SIG-M5 (cell line): Measurements from ENCODE around the gene C1orf226.
"Not testable (repeated sequence)": the region's sequence is repeated elsewhere in the genome, so short reads cannot be mapped to it uniquely, and the experiment has no call there.

Experiments
- DNase-seq: peaks from one replicate; lab custom pipeline; 2025; lab: John Stamatoyannopoulos, UW

C1orf226 gene, protein sequence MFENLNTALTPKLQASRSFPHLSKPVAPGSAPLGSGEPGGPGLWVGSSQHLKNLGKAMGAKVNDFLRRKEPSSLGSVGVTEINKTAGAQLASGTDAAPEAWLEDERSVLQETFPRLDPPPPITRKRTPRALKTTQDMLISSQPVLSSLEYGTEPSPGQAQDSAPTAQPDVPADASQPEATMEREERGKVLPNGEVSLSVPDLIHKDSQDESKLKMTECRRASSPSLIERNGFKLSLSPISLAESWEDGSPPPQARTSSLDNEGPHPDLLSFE

DNA sequence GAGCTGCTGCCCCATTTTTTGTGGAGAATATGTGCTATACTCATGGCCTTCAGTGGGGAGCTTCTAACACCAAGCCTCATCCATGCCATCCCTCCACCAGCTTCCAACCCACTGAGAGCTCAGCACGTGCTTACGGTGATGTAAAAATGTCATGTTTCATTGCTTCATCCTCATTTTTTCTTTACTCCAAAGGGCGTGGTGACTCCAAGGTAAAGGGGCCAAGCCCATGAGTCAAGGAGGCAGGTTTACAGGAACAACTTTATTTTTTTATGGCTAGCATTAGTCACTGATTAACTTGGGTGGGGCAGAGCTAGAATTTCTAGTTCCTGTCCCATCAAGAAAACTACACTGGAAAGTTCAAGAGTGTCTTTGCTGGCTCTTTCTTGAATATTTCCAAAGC lies at the start of gene C1orf226:
C1orf226 (plus strand) TSS at position 346 of the 400 bp plus-strand sequence. CDS start 174 bp downstream, outside the sequence.
- no peak for DNase-seq

DNA sequence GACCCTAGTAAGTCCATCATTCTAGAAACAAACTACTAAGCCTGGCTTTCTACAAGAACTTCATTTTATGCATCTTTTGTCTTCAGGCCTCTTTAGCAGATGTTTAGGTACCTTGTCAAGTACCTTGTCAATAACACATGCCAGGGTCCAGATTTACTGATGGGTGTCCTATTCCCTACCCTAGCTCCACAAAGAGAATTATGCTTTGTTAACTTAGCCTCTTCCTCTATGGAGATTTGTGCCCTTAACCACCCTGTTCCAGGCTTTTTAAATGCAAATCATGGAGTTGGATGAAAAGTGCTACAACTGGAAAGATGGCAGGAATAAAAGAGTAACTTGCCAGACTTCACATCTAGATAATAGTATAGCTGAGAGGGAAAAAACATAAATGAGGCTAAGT lies 47.5 kb upstream of the C1orf226 start:
- DNase-seq: no peak

DNA sequence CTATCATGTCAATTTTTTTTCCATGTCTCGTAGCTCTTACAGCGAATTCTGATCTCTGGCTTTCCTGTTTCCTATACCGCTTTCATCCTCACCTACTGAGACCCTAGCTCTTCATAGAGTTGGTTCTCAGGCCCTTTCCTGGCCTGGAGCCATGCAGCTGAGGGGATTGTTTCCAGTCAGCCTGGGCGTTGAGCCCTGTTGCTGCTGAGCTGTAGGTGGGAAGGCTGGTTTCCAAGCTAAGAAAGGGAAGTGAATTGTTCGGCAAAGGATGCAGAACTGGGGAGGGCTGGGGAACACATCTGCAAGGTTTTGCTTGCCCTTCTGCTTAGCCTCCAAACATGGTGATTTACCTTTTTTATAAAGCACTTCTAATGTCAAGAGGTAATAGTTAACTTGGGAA lies 46.4 kb upstream of the C1orf226 start:
- DNase-seq: no peak

DNA sequence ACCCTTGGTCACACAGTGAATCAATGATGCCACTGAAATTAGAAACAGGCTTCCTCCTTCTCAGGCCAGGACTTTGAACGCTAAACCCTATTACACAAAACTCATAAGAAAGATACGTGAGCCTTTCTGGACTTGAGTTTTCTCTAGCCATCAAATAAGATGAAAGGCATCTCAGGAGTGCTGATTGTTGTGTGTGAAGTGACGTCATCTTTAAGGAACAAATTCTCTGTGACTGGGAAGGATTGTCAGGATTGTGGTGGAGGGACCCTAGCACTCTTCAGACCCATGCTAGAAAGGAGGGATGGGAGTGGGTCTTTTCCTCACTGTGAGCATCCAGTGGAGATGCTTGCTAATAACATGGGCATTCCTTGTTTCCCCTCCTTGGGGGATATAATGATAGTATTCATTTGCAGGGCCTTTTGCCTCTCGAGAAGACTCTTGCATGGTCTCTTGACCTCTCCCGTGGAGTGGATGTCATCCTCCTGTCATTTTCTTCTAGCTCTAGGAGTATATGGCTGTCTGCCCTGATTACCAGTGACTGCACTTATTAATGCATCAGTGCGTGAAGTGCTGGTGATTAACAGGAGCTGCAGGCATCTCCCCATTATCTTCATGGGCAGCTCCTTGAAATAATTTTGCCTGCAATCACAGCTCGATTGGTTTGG lies 44.8 kb upstream of the C1orf226 start:
- no peak for DNase-seq

DNA sequence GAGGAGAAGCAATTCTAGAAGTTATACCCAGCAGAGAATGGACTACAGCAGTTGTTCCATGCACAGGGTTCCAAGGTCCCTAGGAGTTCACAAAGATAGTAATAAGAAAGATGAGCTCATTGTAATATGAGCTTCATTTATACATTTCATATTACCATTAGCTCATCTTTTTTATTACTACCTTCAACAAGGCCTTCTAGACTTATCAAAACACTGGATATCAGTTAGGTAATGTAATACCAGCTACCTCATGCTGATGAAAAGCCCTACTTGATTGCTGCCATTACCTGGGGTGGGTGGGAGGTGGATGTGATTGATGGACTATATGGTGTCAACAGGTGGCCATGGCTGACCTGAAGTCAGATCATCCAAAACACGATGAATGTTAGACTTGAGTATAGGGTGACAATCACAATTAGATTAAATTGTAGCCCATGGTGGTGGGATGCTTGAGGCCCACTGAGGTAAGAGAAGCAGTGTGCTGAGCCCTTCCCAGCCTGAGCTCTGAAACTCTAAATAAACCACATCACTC lies 39.0 kb upstream of the C1orf226 start:
- no peak for DNase-seq

DNA sequence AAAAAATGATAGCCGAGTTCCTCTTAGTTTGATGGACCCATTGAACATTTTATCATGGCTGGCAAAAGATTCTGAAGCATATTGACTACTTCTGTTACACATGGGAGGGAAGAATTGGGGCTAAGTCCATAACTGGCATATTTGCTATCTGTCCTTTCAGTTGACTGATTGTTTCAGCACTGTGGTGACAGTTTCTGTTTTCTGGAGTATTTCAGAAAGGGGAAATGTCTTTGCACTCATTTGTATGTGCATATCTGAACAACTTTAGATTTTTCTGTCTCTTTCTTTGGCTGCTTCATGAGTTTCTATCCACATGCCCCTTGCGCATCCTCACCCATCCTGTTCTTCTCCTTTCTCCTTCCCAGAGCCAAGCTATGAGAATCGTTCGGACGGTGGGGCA lies 38.1 kb upstream of the C1orf226 start:
- DNase-seq: no peak

DNA sequence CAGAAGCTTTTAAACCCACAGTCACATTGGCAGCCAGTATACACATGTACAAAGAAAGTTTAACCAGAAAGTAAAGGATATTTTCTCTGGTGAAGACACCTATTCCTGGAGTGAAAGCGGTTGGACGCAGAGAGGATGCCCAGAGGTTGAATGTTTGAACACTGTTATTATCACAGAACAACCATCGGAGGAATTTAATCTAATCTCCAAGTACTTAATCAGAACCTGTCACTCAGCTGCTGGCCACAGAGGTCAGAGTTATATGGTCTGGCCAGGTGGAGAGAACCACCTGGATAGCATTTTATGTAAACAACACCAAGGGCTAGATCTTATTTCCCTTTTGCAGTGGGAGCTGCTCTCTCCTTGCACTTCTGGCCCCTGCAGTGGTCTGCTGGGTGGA lies 34.2 kb upstream of the C1orf226 start:
- no peak for DNase-seq

DNA sequence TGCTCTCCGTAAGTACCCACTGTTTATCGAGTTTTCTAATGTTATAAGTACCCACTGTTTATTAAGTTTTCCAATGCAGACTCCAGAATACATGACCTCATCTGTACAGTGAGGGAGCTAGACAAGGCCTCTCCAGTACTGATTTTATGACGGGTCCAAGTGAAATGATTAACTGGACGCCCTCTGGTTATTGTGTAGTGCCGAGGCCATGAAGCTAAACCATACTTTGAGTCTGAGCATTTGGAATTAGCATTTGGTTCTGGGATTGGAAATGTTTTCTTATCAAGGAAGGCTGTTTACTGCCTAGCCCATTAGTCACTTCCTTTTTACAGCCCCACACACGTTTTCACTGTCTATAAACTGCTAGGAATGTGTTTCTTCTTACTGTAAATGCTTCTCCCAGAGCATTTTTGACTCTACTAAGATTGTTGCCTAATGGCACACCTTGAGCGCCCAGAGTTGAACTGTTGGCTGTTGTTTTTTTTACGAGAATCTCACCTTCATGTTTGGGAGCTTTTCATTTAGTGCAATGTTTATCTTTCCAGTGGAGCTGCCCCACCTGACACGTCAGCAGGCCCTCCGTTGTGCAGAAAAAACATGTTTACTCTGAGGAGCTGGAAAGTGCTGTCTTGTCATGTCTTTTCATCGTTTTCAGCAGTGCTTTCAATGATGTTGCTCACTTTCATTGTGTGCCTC lies 31.7 kb upstream of the C1orf226 start:
- DNase-seq: no peak

DNA sequence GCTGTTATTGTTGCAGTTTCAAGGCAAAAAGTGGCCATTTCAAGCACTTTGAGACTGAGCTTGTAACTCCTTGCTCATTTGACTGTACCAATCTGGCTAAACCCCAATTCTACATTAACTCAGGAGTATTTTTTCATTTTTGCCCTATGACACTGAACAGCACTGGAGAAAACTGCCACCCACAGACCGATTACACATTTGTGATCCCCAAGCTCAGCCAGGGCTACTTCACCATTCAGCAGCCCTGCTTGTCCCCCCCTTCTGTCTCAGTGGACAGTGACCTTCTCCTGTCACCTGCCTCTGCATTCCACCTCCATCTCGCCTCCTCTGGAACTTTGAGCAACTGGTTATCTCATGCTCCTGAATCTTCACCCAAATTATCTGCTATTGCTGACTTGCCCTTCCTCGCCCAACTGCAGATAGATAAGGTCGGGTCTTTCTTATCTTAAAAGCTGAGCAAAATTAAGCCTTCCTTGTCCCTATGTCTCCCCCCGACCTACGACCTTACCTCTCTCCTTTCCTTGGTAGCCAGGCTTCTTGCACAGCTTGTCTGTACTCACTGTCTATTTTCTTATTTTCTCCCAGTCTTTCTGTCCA lies 30.2 kb upstream of the C1orf226 start:
- DNase-seq: no peak

DNA sequence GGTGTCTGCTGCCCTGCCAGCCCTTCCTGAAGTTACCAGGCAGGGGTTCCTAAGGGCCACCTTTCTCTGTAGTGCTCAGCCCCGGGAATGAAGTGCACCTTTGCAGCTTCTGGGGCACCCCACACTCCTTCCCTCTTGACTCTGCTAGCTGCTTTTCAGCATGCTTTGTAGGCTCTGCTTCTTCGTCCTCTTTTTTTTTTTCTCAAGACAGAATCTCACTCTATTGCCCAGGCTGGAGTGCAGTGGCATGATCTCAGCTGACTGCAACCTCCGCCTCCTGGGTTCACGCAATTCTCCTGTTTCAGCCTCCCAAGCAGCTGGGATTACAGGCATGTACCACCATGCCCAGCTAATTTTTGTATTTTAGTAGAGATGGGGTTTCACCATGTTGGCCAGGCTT lies 29.7 kb upstream of the C1orf226 start:
- DNase-seq: not testable (repeated sequence)

DNA sequence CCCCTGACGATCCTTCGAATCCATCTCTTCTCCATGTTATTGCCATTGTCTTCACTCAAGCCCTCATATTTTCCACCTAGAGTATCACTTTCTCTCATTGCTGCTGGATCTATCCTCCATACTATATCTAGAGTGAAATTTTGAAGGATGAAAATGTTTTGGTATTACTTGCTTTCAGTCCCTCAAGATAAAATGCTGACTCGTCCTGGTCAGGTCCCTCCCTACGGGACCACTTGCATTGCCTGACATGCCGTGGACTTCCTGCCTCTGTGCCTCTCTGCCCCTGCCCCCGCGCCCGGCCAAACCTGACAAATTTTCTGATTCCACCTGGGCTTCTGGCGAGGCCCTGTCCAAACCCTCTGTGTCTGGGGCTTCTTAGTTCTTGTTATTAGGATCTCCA lies 28.4 kb upstream of the C1orf226 start:
- no peak for DNase-seq

DNA sequence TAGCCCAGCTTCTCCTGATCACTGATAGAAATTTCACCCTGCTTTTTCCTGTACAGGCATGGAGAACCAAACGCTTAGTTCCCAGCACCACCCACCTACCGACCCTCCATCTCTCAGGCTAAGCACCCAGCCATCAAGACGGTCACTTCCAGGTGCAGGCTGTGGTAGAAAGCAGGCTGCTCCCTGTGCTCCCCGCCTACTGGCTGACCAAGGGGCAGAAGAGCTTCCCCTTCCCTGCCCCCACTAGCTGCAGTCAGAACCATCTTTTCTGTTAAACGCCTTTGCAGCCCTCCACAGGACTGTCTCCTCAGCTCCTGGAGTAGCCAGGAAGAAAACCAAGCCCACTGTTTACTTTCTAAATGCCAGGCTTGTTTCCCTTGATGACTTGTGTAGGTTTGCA lies 27.8 kb upstream of the C1orf226 start:
- no peak for DNase-seq

DNA sequence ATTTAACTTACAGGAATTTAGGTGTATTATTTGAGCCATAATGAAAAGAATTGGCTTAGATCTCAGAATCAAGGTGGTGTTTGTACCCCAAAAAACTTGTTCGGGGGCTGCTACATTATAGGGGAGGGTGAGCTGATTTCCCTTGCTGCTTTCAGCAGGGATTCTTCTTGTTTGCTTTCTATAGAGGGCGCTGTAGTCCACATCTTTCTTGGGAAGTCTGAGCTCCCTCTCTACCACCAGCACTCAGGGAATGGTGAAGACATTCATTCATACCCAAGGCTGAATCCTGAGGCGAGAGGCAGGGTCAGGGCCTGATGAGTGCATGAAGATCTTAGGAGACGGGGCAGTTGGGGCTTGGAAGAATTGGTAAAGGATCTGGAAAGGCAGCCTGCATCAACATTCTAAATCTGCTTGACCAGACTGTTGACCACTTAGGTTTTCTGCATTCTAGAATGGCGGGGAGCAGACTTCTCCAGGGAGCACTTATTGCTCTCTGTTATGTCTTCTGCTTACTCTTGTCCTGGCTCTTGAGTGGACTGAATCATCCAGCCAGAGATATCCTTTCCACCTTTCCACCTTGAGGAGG lies 23.8 kb upstream of the C1orf226 start:
- no peak for DNase-seq

DNA sequence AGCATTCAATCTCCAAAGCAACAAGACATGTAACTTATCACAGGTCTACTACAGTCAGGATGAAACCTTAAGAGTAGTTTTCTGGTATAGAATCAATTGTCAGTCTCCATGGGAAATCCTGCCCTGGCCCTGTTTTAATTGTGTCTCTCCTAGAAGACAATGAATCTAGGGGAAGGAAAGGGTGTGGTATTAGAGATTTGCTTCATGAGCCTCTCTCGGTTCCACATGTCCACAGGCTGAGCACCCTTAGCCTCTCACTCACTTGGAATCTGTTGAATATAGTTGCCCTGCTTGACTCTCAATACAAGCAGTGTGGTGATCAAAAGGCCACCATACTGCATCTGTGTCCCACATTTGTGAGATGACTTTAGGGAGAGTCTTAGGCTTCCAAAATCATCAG lies 22.6 kb upstream of the C1orf226 start:
- no peak for DNase-seq

DNA sequence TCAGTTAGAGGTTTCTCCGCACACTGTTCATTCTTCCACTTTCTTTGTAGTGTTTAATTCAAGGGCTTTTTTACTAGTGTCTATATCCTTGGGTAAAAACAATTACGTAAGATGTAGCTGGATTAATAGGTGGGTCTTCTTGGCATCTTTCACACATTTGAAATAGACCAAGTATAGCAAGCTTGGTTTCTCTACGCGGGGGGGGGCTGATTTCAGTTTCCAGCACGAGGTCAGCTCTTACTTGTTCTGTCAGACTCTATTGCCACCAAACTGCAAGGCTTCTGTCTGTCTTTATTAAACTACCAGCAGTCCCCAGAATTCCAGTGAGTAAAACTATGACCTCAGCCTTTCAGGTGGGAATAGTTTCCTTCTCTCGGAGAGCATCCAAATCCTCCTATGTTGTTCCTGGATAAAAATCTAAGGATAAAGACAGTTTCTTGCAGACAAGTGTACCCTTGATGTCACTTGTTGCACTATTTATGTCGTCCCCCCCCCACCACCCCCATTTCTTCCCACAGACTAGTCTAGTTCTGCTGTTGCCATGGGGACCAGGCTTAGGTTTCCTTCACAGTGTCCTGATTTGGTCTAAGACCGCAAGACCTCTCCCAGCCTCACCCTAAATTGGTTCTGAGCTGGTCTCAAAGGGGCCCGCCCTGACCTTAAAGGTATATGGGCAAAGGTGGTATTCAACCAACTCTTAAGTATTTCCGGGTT lies 21.8 kb upstream of the C1orf226 start:
- no peak for DNase-seq

DNA sequence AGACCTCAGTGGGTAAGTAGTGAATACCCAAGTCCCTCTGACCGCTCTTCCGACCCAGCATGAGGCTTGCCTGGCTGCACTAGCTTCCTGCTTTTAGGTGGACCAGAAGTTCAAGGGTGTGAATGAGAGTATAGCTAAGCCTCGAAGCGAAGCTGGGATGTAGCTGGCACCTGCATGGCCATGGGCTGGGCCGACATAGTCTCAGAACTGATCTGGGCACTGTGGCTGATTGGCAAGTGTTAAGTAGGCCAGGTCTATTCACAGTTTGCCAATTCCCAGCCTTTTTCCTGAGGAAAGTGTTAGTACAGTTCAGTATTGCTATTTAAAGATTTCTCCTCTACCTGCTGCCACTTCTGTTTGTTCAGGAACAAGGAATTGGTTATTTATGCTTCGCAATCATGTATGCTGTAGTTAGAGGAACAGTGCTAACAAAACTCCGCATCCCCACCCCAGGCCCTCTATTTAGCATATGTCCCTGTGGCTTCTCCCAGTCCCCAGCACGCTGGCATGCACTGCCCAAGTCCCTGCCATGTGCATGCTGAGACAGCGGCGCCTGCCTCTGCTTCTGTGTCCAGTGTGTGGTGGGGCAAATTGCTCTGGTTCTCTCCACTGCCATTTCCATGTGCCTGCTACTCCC lies 21.2 kb upstream of the C1orf226 start:
- no peak for DNase-seq

DNA sequence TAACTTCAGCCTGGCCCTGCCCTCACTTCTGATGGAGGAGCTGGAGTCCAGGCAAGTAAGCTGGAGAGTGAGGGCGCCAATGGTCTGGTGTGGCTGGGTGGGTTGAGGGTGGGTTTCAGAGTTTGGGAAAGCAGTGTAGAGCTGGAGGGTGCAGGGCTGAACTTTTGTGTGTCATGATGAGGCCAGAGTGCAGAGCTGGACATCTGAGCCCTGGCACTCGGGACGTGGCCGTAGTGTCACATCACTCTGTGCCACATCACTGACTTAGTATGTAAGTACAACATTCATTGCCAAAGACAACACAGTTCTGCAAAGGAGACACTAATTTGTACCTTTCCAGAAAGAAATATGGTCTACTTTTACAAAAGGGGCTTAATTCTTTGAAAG lies 20.7 kb upstream of the C1orf226 start:
- DNase-seq: no peak

DNA sequence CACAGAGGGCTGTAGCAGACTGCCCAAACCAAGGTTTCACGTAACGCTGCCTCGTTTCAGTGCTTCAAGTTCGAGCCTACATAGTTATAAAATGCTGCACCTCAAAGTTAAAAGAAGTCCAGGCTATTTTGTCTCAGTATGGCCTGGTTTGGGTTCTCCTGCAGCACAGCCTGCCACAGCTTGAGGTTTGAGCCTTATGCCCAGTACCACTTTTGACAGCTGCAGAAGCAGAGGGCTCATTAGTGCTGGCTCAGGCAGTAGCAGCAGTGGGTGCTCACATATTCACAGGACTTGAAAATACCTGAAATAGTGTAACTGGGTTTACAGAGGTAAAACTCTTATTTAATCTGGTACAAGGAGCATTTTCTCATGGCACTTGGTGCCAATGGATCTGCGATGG lies 20.2 kb upstream of the C1orf226 start:
- no peak for DNase-seq

DNA sequence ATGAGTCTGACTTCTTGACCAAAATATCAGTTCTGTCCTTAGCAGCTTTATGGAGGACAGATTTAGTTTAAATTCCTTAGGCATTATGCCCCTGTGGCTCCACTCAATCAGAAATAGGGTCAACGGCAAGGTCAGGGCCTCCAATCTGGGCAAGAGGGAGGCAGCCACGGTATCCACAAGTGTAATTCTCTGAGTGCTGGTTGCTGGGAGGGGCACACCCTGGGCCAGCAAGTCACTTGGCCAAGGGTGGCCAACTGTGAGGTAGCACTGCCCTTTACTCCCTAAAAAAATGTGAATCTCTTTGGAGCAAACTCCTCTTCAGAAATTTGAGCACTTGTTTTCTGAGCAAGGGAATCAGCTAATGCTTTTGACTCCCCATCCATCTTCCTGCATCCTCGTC lies 17.7 kb upstream of the C1orf226 start:
- no peak for DNase-seq

DNA sequence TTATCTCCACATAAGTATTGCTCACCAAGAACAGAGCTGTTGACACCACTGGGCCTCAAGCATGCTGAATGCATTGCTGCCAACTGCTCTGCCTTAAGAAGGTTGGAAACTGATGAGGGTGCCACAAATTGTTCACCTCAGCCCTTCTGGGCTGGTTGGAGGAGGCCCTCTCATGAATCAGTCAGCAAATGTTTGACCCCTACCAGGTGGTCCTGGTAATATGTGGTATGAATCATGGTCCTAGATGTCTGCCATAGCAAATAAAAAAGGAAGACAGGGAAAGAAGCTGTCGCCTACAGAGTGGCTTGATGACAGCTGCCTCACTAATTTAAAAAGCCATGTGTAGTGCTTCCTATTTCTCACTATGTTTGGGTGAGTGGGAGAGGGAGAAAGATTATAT lies 17.0 kb upstream of the C1orf226 start:
- DNase-seq: no peak
